Astrocyte (in vitro differentiated cells and primary cell): ENCODE data around the gene EML1. TPM values are rescaled to one million over a fixed set of nuclear protein-coding genes. Genes with fewer than 3 reads are reported as not detected.

ENCODE experiments used
- DNase-seq: peaks from one replicate; pipeline ENCODE4 v3.0.0-alpha.2; 2010; ENCODE audit warnings: low read depth
- FAIRE-seq: peaks from 2 replicates; lab custom pipeline; 2011; peaks lifted over from hg19 to GRCh38; lab: Jason Lieb, UNC
- H2AFZ ChIP-seq: 2 replicates; pipeline ENCODE4 v1.6.0; 2012; ENCODE audit warnings: low read depth, low read length, inconsistent platforms
- H3K27ac ChIP-seq: 2 replicates; pipeline ENCODE4 v1.5.1; 2011; ENCODE audit warnings: low read depth, low read length, inconsistent platforms
- H3K27me3 ChIP-seq: 2 replicates; pipeline ENCODE4 v1.6.0; 2011; ENCODE audit warnings: low read length, inconsistent platforms; ENCODE audit not compliant: insufficient read depth
- H3K36me3 ChIP-seq: 2 replicates; pipeline ENCODE4 v1.5.1; 2011; ENCODE audit warnings: low read length, inconsistent platforms; ENCODE audit not compliant: insufficient read depth
- H3K4me1 ChIP-seq: 2 replicates; pipeline ENCODE4 v1.5.1; 2011; ENCODE audit warnings: low read length, inconsistent platforms; ENCODE audit not compliant: insufficient read depth
- H3K4me2 ChIP-seq: 2 replicates; pipeline ENCODE4 v1.6.0; 2012; ENCODE audit warnings: low read length, inconsistent platforms
- H3K4me3 ChIP-seq: 2 replicates; pipeline ENCODE4 v1.5.1; 2011; ENCODE audit warnings: low read depth, mild to moderate bottlenecking, low read length, inconsistent platforms; ENCODE audit not compliant: insufficient read depth
- H3K79me2 ChIP-seq: 2 replicates; pipeline ENCODE4 v1.6.0; 2012; ENCODE audit warnings: mild to moderate bottlenecking, low read length, inconsistent platforms; ENCODE audit not compliant: insufficient read depth
- H3K9ac ChIP-seq: 2 replicates; pipeline ENCODE4 v1.6.0; 2012; ENCODE audit warnings: mild to moderate bottlenecking, low read length, inconsistent platforms
- H3K9me3 ChIP-seq: 2 replicates; pipeline ENCODE4 v1.5.1; 2012; ENCODE audit warnings: low read depth, mild to moderate bottlenecking, low read length, inconsistent platforms; ENCODE audit not compliant: insufficient read depth
- H4K20me1 ChIP-seq: 2 replicates; pipeline ENCODE4 v1.6.0; 2012; ENCODE audit warnings: low read length, inconsistent platforms; ENCODE audit not compliant: insufficient read depth
- H3K27ac Mint-ChIP-seq: one replicate; pipeline ENCODE4 v1.8.0; 2021; ENCODE audit warnings: mild to moderate bottlenecking, mixed read lengths; ENCODE audit not compliant: unreplicated experiment
- H3K27me3 Mint-ChIP-seq: one replicate; pipeline ENCODE4 v1.8.0; 2021; ENCODE audit warnings: low read depth, mixed read lengths; ENCODE audit not compliant: unreplicated experiment
- H3K36me3 Mint-ChIP-seq: one replicate; pipeline ENCODE4 v1.8.0; 2021; ENCODE audit warnings: low read depth, mixed read lengths; ENCODE audit not compliant: unreplicated experiment
- H3K4me1 Mint-ChIP-seq: one replicate; pipeline ENCODE4 v1.8.0; 2021; ENCODE audit warnings: low read depth, mixed read lengths; ENCODE audit not compliant: unreplicated experiment
- H3K4me3 Mint-ChIP-seq: one replicate; pipeline ENCODE4 v1.8.0; 2021; ENCODE audit warnings: mild to moderate bottlenecking, moderate library complexity, mixed read lengths; ENCODE audit not compliant: unreplicated experiment
- H3K9me3 Mint-ChIP-seq: one replicate; pipeline ENCODE4 v1.8.0; 2021; ENCODE audit warnings: mild to moderate bottlenecking, mixed read lengths; ENCODE audit not compliant: unreplicated experiment
- EZH2 ChIP-seq: IDR thresholded peaks from 2 replicates; pipeline ENCODE4 v1.6.1; 2012; ENCODE audit warnings: mild to moderate bottlenecking, low read length, inconsistent platforms; ENCODE audit not compliant: insufficient read depth
- total RNA-seq: library from RNA; stranded (reverse); gene quantifications from 2 replicates; pipeline ENCODE4 v1.2.1, GENCODE V29; 2021
- TF ChIP-seq, protein P1 (sequence below): IDR thresholded peaks from 2 replicates; pipeline ENCODE4 v1.5.1; 2011; ENCODE audit warnings: low read depth, mild to moderate bottlenecking, inconsistent platforms, low read length, moderate library complexity; ENCODE audit not compliant: insufficient read depth

EML1 gene
- total RNA-seq, 1 donor from 2014 or later: 17.1 TPM

DNA sequence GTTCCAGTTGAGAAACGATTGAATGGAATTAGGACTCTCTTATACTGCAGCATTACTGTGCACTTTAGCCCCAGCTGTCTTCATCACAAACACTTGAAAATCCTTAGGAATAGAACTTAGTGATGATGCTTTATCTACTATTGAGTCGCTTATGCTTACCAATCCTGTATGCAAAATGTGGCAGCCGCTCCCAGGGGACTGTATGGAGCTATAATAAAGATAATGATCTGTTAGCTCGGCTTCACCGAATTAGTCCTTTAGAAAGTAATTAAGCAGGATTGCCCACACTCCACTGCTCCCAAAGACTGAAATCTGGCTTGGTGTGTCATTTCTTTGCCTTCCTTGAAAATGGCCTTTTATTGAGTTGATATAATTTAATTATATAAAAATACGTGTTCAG is 10.6 kb downstream of the EML1 start:
- peaks cover 2% of the 10 kb centered on the region for H3K36me3 Mint-ChIP-seq
- H3K4me3 Mint-ChIP-seq: no peak overlapping the region
- Histone ChIP-seq H3K4me2 (no peak overlapping the region), H3K9ac (no peak overlapping the region), H4K20me1 (peaks cover 94% of the 10 kb centered on the region), H3K79me2 (peaks cover 89% of the 10 kb centered on the region), H3K4me3 (no peak overlapping the region), H3K36me3 (no peaks in the 10 kb centered on the region), H3K4me1 (peaks cover 23% of the 10 kb centered on the region), H3K9me3 (no peaks in the 10 kb centered on the region), H2AFZ (no peak overlapping the region), H3K27me3 (no peaks in the 10 kb centered on the region), H3K27ac (no peak overlapping the region)
- no peak overlapping the region for H3K27ac Mint-ChIP-seq
- H3K4me1 Mint-ChIP-seq: peaks cover 7% of the 10 kb centered on the region
- no peaks in the 10 kb centered on the region for H3K9me3 Mint-ChIP-seq
- TF ChIP-seq EZH2: no peak
- TF ChIP-seq, protein P1, sequence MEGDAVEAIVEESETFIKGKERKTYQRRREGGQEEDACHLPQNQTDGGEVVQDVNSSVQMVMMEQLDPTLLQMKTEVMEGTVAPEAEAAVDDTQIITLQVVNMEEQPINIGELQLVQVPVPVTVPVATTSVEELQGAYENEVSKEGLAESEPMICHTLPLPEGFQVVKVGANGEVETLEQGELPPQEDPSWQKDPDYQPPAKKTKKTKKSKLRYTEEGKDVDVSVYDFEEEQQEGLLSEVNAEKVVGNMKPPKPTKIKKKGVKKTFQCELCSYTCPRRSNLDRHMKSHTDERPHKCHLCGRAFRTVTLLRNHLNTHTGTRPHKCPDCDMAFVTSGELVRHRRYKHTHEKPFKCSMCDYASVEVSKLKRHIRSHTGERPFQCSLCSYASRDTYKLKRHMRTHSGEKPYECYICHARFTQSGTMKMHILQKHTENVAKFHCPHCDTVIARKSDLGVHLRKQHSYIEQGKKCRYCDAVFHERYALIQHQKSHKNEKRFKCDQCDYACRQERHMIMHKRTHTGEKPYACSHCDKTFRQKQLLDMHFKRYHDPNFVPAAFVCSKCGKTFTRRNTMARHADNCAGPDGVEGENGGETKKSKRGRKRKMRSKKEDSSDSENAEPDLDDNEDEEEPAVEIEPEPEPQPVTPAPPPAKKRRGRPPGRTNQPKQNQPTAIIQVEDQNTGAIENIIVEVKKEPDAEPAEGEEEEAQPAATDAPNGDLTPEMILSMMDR: no peak
- FAIRE-seq (no peak), DNase-seq (no peak)
- H3K27me3 Mint-ChIP-seq: peaks cover 7% of the 10 kb centered on the region

DNA sequence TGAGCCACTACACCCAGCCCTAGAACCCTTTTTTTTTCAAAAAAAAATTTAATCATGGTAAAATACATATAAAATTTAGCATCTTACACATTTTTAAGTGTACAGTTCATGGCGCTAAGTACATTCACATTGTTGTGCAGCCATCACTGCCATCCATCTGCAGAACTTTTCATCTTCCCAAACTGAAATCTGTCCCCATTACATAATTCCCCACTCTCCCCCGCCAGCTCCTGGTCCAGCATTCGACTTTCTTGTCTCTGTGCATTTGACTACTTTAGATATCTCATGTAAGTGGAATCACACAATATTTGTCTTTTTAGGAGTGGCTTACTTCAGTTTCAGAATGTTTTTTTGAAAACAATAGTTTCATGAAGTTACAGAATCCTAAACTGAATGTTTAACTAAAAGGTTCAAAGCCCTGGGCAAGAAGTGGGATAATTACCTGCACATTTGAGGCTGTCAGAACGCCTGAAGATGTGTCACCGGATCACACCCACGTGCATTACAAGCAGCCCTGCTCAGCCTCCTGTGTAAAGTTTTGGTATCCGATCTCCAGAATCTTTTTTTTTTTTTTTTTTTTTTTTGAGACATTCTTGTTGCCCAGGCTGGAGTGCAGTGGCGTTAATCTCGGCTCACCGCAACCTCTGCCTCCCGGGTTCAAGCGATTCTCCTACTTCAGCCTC is 12.7 kb downstream of the EML1 start:
- Histone ChIP-seq H3K4me3 (no peak overlapping the region), H3K9me3 (no peaks in the 10 kb centered on the region), H3K4me2 (no peak overlapping the region), H2AFZ (no peak overlapping the region), H4K20me1 (peaks cover 96% of the 10 kb centered on the region), H3K4me1 (peaks cover 16% of the 10 kb centered on the region), H3K9ac (no peak overlapping the region), H3K36me3 (no peaks in the 10 kb centered on the region), H3K27me3 (no peaks in the 10 kb centered on the region), H3K27ac (no peak overlapping the region), H3K79me2 (peaks cover 89% of the 10 kb centered on the region)
- Mint-ChIP-seq H3K27ac (no peak overlapping the region), H3K27me3 (peaks cover 7% of the 10 kb centered on the region), H3K36me3 (peaks cover 2% of the 10 kb centered on the region), H3K4me1 (peaks cover 7% of the 10 kb centered on the region), H3K9me3 (no peaks in the 10 kb centered on the region), H3K4me3 (no peak overlapping the region)
- TF ChIP-seq EZH2: no peak
- TF ChIP-seq, protein P1: no peak
- FAIRE-seq (no peak), DNase-seq (no peak)

DNA sequence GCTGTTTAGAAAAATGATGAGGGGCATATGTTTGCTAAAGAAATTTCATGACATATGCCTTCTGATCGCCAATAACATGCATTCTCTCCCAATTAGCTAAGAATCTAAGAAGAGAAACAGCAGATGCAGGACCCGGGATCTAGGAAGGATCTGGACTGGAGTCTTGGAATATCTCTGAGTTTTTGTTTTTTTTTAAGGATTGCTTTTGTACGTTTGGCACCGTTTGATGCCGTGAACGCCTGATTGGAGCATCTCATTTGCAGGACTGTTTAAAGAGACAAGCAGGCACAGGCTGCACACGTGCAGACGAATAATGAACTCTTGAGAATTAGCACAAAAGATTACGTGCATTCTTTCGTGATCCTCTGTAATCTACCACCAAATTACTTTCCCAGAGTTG is 13.6 kb downstream of the EML1 start:
- H3K27ac ChIP-seq: no peak overlapping the region
- no peak for FAIRE-seq

More for the DNA sequence above, 13.6 kb downstream of the EML1 start:
- Mint-ChIP-seq H3K27me3 (peaks cover 4% of the 10 kb centered on the region), H3K4me3 (no peak overlapping the region), H3K9me3 (no peaks in the 10 kb centered on the region), H3K36me3 (peaks cover 2% of the 10 kb centered on the region), H3K27ac (no peak overlapping the region), H3K4me1 (peaks cover 7% of the 10 kb centered on the region)
- peaks cover 98% of the 10 kb centered on the region for H4K20me1 ChIP-seq
- no peak overlapping the region for H3K9ac ChIP-seq
- no peaks in the 10 kb centered on the region for H3K36me3 ChIP-seq
- H3K4me3 ChIP-seq: no peak overlapping the region
- H3K4me2 ChIP-seq: no peak overlapping the region
- H3K79me2 ChIP-seq: peaks cover 90% of the 10 kb centered on the region
- no peak for TF ChIP-seq EZH2
- TF ChIP-seq, protein P1: no peak
- H2AFZ ChIP-seq: no peak overlapping the region
- H3K27me3 ChIP-seq: no peaks in the 10 kb centered on the region
- DNase-seq: no peak
- peaks cover 16% of the 10 kb centered on the region for H3K4me1 ChIP-seq
- no peaks in the 10 kb centered on the region for H3K9me3 ChIP-seq
